NT2/D1 (cell line): ENCODE data around the gene ACSS3.

ENCODE experiments used
- DNase-seq: peaks from one replicate; pipeline ENCODE4 v3.0.0-alpha.2; 2011; ENCODE audit warnings: low read depth, low spot score
- H3K27me3 ChIP-seq: 2 replicates; pipeline ENCODE4 v1.6.0; 2011; ENCODE audit warnings: mild to moderate bottlenecking; ENCODE audit not compliant: insufficient read length, insufficient read depth
- H3K36me3 ChIP-seq: 2 replicates; pipeline ENCODE4 v1.6.1; 2011; ENCODE audit warnings: mild to moderate bottlenecking, low read length, mixed read lengths; ENCODE audit not compliant: insufficient read depth, insufficient read length
- H3K4me1 ChIP-seq: 2 replicates; pipeline ENCODE4 v1.5.1; 2011; ENCODE audit not compliant: insufficient read depth, insufficient read length
- H3K4me3 ChIP-seq: 2 replicates; pipeline ENCODE4 v1.5.1; 2011; ENCODE audit warnings: low read depth; ENCODE audit not compliant: insufficient read length
- H3K9ac ChIP-seq: 2 replicates; pipeline ENCODE4 v1.6.0; 2011; ENCODE audit warnings: low read depth; ENCODE audit not compliant: insufficient read length
- H3K9me3 ChIP-seq: 2 replicates; pipeline ENCODE4 v1.5.1; 2011; ENCODE audit warnings: mild to moderate bottlenecking, low read length; ENCODE audit not compliant: insufficient read depth
- SUZ12 ChIP-seq: IDR thresholded peaks from 2 replicates; pipeline ENCODE4 v1.6.1; 2011; ENCODE audit not compliant: insufficient read length, insufficient read depth; ENCODE audit errors: extremely low read depth
- YY1 ChIP-seq: IDR thresholded peaks from 2 replicates; pipeline ENCODE4 v1.6.1; 2011; ENCODE audit not compliant: insufficient read length, insufficient read depth
- ZNF274 ChIP-seq: IDR thresholded peaks from 2 replicates; pipeline ENCODE4 v1.6.1; 2011; ENCODE audit warnings: mild to moderate bottlenecking, low read depth, low read length

Gene ACSS3

GRCh38 chr12:81083906-81084513, 6.1 kb downstream of the ACSS3 start:
- TF ChIP-seq ZNF274 (no peak), YY1 (no peak), SUZ12 (no peak)
- Histone ChIP-seq H3K36me3 (no peaks in the 10 kb centered on the region), H3K4me3 (no peak overlapping the region), H3K9me3 (no peaks in the 10 kb centered on the region), H3K4me1 (no peaks in the 10 kb centered on the region), H3K9ac (no peak overlapping the region), H3K27me3 (no peaks in the 10 kb centered on the region)
- no peak for DNase-seq

DNA sequence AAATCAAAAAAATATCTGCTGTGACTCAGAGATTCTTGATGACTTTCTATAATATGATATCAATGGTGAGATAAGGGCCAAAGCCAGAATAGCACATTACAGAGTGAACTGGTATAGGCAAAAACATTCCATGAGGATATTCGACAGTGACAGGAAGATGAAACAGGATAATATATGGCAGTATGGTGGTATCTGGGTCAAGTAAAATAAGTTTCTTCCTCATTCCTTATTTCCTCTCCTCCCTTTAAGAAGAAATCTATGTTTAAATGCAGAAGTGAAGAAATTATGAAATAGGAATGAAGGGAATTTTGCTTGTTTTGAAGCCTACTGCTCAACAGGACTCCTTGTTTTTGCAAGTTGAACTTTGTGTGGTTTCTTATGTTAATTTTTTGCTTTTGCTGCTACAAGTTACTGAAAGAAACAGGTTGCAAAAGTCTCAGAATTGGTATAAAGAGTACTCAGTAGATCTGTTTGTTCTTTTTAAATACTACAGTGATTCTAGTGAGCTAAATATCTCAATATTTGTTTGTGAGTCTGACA, 7.0 kb downstream of the ACSS3 start:
- Histone ChIP-seq H3K9ac (no peak overlapping the region), H3K4me3 (no peak overlapping the region), H3K27me3 (no peaks in the 10 kb centered on the region), H3K4me1 (no peaks in the 10 kb centered on the region), H3K9me3 (no peaks in the 10 kb centered on the region), H3K36me3 (no peaks in the 10 kb centered on the region)
- no peak for DNase-seq
- TF ChIP-seq YY1 (no peak), ZNF274 (no peak), SUZ12 (no peak)

DNA sequence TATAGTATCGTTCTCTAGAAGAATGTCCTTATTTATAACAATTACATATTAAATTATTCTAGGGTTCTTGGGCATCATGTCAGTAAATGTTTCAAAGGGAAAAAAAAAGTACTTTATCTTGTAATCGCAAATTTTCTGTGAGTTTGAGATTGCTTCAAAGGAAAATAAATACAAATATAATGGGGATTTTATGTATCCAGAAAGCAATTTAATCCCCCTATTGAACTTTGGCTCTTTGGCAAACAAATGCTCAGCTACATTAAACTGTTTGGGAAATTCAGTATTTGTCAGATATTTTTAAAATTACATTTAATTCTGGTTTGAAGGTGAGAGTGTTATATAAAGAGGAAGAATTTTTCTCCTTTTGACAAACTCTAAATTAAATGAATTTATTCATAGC, 8.0 kb downstream of the ACSS3 start:
- H3K9me3 ChIP-seq: no peaks in the 10 kb centered on the region
- TF ChIP-seq YY1: no peak
- no peak for TF ChIP-seq SUZ12
- TF ChIP-seq ZNF274: no peak
- no peak overlapping the region for H3K9ac ChIP-seq
- H3K4me1 ChIP-seq: no peaks in the 10 kb centered on the region
- DNase-seq: no peak
- H3K36me3 ChIP-seq: no peaks in the 10 kb centered on the region
- no peak overlapping the region for H3K4me3 ChIP-seq
- H3K27me3 ChIP-seq: no peaks in the 10 kb centered on the region

- Histone ChIP-seq H3K27me3 (no peaks in the 10 kb centered on the region), H3K9me3 (no peaks in the 10 kb centered on the region), H3K36me3 (no peaks in the 10 kb centered on the region), H3K4me3 (no peak overlapping the region), H3K4me1 (no peaks in the 10 kb centered on the region), H3K9ac (no peak overlapping the region)
- DNase-seq: no peak
- TF ChIP-seq SUZ12 (no peak), ZNF274 (no peak), YY1 (no peak)
Measured at GRCh38 chr12:81086342-81086741, 8.5 kb downstream of the ACSS3 start.

- no peaks in the 10 kb centered on the region for H3K36me3 ChIP-seq
- no peak for DNase-seq
- no peaks in the 10 kb centered on the region for H3K27me3 ChIP-seq
- no peaks in the 10 kb centered on the region for H3K4me1 ChIP-seq
- TF ChIP-seq YY1 (no peak), ZNF274 (no peak)
- no peaks in the 10 kb centered on the region for H3K9me3 ChIP-seq
- no peak overlapping the region for H3K9ac ChIP-seq
- H3K4me3 ChIP-seq: no peak overlapping the region
Measured at GRCh38 chr12:81088221-81088620, 10.3 kb downstream of the ACSS3 start.

GRCh38 chr12:81089412-81089811, 11.5 kb downstream of the ACSS3 start:
- no peak for DNase-seq
- H3K27me3 ChIP-seq: no peaks in the 10 kb centered on the region
- TF ChIP-seq SUZ12: no peak
- TF ChIP-seq YY1: no peak
- no peak for TF ChIP-seq ZNF274
- no peaks in the 10 kb centered on the region for H3K9me3 ChIP-seq
- no peak overlapping the region for H3K4me3 ChIP-seq
- H3K36me3 ChIP-seq: no peaks in the 10 kb centered on the region
- no peak overlapping the region for H3K9ac ChIP-seq
- no peaks in the 10 kb centered on the region for H3K4me1 ChIP-seq

GRCh38 chr12:81092053-81092452, 14.2 kb downstream of the ACSS3 start:
- no peaks in the 10 kb centered on the region for H3K9me3 ChIP-seq
- DNase-seq: no peak
- TF ChIP-seq SUZ12 (no peak), YY1 (no peak), ZNF274 (no peak)
- H3K27me3 ChIP-seq: no peaks in the 10 kb centered on the region
- H3K4me3 ChIP-seq: no peak overlapping the region
- no peaks in the 10 kb centered on the region for H3K4me1 ChIP-seq
- H3K36me3 ChIP-seq: no peaks in the 10 kb centered on the region
- no peak overlapping the region for H3K9ac ChIP-seq
